Measurements from ENCODE around the gene CPZ. TPM values are rescaled to one million over a fixed set of nuclear protein-coding genes. Genes with fewer than 3 reads are reported as not detected.

Gene CPZ
- total and polyA plus RNA-seq, 2 experiments from 2014 or later = 24.6 to 37.3 TPM

DNA sequence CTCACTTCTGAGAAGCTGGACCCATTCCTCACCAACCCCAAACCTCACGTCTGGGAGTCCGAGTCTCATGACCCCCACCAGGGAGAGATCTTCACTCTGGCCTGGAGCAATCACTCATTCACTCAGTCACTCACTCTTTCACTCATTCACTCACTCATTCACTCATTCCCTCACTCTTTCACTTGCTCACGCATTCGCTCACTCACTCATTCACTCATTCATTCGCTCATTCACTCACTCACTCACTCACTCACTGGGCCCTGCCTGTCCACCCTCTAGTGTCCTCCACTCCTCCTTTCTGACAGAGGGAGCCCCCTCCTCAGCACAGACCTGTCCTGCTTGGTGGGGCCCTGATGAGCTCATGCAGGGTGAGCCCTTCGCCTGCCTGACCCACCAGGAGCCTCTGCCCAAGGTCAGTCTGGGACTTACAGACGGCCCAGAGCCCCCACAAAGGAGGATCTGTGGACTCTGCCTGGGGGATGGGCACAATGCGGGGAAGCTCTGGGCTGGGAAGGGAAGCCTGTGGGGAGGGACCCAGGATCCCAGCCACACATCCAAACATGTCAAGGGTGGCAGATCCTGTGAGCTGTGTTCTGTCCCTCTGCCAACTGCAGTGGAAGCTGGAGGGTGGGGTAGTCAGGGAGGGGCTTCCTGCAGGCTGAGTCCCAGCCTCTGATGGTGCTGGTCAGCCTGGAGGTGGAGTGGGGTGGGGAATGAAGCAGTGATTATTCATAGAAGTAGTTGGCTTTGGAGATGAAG, 18.5 kb downstream of the CPZ start (continued):
- TF ChIP-seq, protein P1, sequence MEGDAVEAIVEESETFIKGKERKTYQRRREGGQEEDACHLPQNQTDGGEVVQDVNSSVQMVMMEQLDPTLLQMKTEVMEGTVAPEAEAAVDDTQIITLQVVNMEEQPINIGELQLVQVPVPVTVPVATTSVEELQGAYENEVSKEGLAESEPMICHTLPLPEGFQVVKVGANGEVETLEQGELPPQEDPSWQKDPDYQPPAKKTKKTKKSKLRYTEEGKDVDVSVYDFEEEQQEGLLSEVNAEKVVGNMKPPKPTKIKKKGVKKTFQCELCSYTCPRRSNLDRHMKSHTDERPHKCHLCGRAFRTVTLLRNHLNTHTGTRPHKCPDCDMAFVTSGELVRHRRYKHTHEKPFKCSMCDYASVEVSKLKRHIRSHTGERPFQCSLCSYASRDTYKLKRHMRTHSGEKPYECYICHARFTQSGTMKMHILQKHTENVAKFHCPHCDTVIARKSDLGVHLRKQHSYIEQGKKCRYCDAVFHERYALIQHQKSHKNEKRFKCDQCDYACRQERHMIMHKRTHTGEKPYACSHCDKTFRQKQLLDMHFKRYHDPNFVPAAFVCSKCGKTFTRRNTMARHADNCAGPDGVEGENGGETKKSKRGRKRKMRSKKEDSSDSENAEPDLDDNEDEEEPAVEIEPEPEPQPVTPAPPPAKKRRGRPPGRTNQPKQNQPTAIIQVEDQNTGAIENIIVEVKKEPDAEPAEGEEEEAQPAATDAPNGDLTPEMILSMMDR (conservative IDR thresholded peaks at IDR 0.05; ENCODE audit: low read depth in 2 of 2) = no peak
- TF ChIP-seq STAT1 (IDR thresholded peaks at IDR 0.05; ENCODE audit: unreplicated experiment) = no peak
- no peak for TF ChIP-seq NANOG (IDR thresholded peaks at IDR 0.05; ENCODE audit: borderline replicate concordance)
- no peak for TF ChIP-seq EZH2phosphoT487 (IDR thresholded peaks at IDR 0.05; ENCODE audit: unreplicated experiment)
- no peak for TF ChIP-seq ZNF331 (CRISPR knock-in tag; IDR thresholded peaks at IDR 0.05; ENCODE audit: low read depth)
- TF ChIP-seq CREB1 (CRISPR knock-in tag; IDR thresholded peaks at IDR 0.05; ENCODE audit: low read depth) = no peak

DNA sequence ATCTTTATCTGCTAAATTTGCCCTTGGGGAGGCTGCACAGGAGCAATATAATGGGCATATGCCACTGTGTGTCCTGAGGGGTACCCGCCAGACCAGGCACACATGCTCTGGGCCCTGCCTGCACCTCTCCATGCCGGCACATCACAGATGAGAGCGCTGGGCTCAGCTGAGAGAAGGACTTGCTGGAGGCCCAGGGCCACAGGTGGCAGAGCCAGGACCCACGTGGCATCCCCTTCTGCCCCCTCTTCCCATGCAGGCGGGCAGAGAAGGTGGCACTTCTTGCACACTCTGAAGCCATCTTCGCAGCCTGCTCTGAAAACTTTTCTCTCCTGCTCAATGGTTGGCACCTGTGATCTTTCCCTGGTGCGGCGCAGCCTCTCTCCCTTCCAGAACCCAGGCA, 20.1 kb downstream of the CPZ start:
- Mint-ChIP-seq H3K27me3 (ENCODE audit: insufficient read depth, low read depth, poor library complexity) (peaks cover 22% of the 10 kb centered on the region), H3K9me3 (no peaks in the 10 kb centered on the region; the same call in 2 of the 3 replicates), H3K4me1 (peaks cover 6% of the 10 kb centered on the region; the same call in 2 of the 3 replicates), H3K27ac (no peak overlapping the region), H3K4me3 (no peak overlapping the region), H3K36me3 (ENCODE audit: low read depth) (peaks cover 16% of the 10 kb centered on the region; the same call in 2 of the 3 replicates)
- no peak overlapping the region for H2AFZ ChIP-seq
- H3K4me3 ChIP-seq = no peak overlapping the region
- no peaks in the 10 kb centered on the region for H3K27me3 ChIP-seq (ENCODE audit: insufficient read depth)
- no peaks in the 10 kb centered on the region for H3K4me1 ChIP-seq (ENCODE audit: insufficient read depth)
- ATAC-seq = no peak
- no peaks in the 10 kb centered on the region for H3K9me2 ChIP-seq (ENCODE audit: insufficient read depth)
- no peaks in the 10 kb centered on the region for H3K36me3 ChIP-seq (ENCODE audit: insufficient read depth)
- no peak for DNase-seq (ENCODE audit: low spot score)
- H3F3A ChIP-seq (replicated peaks; ENCODE audit: low read depth) = no peaks in the 10 kb centered on the region
- TF ChIP-seq ZNF114 (CRISPR knock-in tag; IDR thresholded peaks at IDR 0.05) (no peak), NANOG (IDR thresholded peaks at IDR 0.05; ENCODE audit: borderline replicate concordance) (no peak), EZH2 (IDR thresholded peaks at IDR 0.05; ENCODE audit: low read depth, unreplicated experiment) (no peak), JUNB (IDR thresholded peaks at IDR 0.05; ENCODE audit: unreplicated experiment) (no peak), STAT1 (IDR thresholded peaks at IDR 0.05; ENCODE audit: unreplicated experiment) (no peak)
- H3K79me2 ChIP-seq (replicated peaks; ENCODE audit: insufficient read depth) = no peaks in the 10 kb centered on the region
- H3K27ac ChIP-seq (ENCODE audit: low read depth) = no peak overlapping the region
- no peak overlapping the region for H3K4me2 ChIP-seq
- no peaks in the 10 kb centered on the region for H4K20me1 ChIP-seq (replicated peaks; ENCODE audit: insufficient read depth)

DNA sequence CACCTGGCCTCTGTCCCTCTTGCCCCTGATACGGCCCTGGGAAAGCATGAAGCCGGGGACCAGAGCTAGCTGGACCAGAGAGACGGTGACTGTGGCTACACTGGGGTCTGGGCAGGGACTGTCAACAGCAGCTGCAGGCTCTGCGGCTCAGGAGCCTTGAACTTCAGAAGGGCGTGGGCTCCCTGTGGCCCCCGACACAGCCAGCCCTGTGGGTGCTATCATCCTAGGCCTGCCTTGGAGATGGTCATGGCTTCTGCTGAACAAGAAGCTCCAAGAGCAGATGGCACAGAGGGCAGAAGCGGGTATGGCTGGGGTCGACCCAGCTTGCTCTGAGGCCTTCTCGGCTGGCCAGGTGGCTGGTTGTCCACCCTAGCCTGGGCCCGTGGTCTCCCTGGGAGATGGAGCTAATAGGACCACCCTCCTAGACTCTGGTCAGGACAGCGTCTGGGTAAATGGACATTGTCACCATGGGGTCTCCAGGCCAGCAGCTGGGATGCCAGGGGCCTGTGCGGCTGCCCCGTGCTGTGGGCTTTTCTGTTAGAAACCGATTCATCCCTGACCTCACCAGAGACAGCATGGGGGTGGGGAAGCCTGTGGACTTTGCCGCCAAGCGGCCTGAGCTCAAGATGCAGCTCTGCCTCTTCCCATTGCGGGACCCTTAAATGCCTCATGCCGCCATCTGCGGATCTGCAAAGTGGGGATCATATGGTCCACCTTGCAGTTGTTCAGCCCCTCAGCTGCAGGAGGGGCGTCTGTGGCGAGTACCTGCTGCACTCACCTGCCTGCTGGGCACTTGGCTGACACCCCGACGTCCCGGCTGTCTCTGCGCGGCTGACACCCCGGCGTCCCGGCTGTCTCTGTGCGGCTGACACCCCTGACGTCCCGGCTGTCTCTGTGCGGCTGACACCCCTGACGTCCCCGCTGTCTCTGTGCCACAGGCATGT, 21.1 kb downstream of the CPZ start:
- no peaks in the 10 kb centered on the region for H3K36me3 ChIP-seq (ENCODE audit: insufficient read depth)
- Mint-ChIP-seq H3K36me3 (ENCODE audit: low read depth) (peaks cover 16% of the 10 kb centered on the region; the same call in 2 of the 3 replicates), H3K27ac (no peak overlapping the region), H3K4me1 (peaks cover 6% of the 10 kb centered on the region; the same call in 2 of the 3 replicates), H3K27me3 (ENCODE audit: insufficient read depth, low read depth, poor library complexity) (peaks cover 22% of the 10 kb centered on the region), H3K9me3 (no peaks in the 10 kb centered on the region; the same call in 2 of the 3 replicates), H3K4me3 (no peak overlapping the region)
- H3K27ac ChIP-seq (ENCODE audit: low read depth) = no peak overlapping the region
- no peaks in the 10 kb centered on the region for H3K4me1 ChIP-seq (ENCODE audit: insufficient read depth)
- no peaks in the 10 kb centered on the region for H4K20me1 ChIP-seq (replicated peaks; ENCODE audit: insufficient read depth)
- no peak overlapping the region for H3K4me2 ChIP-seq
- no peaks in the 10 kb centered on the region for H3F3A ChIP-seq (replicated peaks; ENCODE audit: low read depth)
- H3K4me3 ChIP-seq = no peak overlapping the region
- H3K79me2 ChIP-seq (replicated peaks; ENCODE audit: insufficient read depth) = no peaks in the 10 kb centered on the region
- no peak overlapping the region for H2AFZ ChIP-seq
- no peak for DNase-seq (ENCODE audit: low spot score)
- no peak for ATAC-seq
- H3K27me3 ChIP-seq (ENCODE audit: insufficient read depth) = no peaks in the 10 kb centered on the region
- H3K9me2 ChIP-seq (ENCODE audit: insufficient read depth) = no peaks in the 10 kb centered on the region
- TF ChIP-seq, protein P2, sequence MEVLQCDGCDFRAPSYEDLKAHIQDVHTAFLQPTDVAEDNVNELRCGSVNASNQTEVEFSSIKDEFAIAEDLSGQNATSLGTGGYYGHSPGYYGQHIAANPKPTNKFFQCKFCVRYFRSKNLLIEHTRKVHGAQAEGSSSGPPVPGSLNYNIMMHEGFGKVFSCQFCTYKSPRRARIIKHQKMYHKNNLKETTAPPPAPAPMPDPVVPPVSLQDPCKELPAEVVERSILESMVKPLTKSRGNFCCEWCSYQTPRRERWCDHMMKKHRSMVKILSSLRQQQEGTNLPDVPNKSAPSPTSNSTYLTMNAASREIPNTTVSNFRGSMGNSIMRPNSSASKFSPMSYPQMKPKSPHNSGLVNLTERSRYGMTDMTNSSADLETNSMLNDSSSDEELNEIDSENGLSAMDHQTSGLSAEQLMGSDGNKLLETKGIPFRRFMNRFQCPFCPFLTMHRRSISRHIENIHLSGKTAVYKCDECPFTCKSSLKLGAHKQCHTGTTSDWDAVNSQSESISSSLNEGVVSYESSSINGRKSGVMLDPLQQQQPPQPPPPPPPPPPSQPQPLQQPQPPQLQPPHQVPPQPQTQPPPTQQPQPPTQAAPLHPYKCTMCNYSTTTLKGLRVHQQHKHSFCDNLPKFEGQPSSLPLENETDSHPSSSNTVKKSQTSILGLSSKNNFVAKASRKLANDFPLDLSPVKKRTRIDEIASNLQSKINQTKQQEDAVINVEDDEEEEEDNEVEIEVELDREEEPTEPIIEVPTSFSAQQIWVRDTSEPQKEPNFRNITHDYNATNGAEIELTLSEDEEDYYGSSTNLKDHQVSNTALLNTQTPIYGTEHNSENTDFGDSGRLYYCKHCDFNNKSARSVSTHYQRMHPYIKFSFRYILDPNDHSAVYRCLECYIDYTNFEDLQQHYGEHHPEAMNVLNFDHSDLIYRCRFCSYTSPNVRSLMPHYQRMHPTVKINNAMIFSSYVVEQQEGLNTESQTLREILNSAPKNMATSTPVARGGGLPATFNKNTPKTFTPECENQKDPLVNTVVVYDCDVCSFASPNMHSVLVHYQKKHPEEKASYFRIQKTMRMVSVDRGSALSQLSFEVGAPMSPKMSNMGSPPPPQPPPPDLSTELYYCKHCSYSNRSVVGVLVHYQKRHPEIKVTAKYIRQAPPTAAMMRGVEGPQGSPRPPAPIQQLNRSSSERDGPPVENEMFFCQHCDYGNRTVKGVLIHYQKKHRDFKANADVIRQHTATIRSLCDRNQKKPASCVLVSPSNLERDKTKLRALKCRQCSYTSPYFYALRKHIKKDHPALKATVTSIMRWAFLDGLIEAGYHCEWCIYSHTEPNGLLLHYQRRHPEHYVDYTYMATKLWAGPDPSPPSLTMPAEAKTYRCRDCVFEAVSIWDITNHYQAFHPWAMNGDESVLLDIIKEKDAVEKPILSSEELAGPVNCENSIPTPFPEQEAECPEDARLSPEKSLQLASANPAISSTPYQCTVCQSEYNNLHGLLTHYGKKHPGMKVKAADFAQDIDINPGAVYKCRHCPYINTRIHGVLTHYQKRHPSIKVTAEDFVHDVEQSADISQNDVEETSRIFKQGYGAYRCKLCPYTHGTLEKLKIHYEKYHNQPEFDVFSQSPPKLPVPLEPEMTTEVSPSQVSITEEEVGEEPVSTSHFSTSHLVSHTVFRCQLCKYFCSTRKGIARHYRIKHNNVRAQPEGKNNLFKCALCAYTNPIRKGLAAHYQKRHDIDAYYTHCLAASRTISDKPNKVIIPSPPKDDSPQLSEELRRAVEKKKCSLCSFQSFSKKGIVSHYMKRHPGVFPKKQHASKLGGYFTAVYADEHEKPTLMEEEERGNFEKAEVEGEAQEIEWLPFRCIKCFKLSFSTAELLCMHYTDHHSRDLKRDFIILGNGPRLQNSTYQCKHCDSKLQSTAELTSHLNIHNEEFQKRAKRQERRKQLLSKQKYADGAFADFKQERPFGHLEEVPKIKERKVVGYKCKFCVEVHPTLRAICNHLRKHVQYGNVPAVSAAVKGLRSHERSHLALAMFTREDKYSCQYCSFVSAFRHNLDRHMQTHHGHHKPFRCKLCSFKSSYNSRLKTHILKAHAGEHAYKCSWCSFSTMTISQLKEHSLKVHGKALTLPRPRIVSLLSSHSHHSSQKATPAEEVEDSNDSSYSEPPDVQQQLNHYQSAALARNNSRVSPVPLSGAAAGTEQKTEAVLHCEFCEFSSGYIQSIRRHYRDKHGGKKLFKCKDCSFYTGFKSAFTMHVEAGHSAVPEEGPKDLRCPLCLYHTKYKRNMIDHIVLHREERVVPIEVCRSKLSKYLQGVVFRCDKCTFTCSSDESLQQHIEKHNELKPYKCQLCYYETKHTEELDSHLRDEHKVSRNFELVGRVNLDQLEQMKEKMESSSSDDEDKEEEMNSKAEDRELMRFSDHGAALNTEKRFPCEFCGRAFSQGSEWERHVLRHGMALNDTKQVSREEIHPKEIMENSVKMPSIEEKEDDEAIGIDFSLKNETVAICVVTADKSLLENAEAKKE (CRISPR knock-in tag; IDR thresholded peaks at IDR 0.05) = no peak

All from GM23338 (cell line).